ENCODE results near the gene KCNV2.

The KCNV2 gene

GRCh38 chr9:2730971-2731370, 13.7 kb downstream of the KCNV2 start:
- Histone ChIP-seq H3K23ac (ENCODE audit: low read depth, low read length, poor library complexity) (no peak overlapping the region), H3K4me2 (ENCODE audit: insufficient read depth, low read length, poor library complexity, severe bottlenecking) (no peak overlapping the region), H2AK5ac (ENCODE audit: low read depth, low read length) (no peak overlapping the region), H2AFZ (ENCODE audit: low read length) (no peak overlapping the region), H4K8ac (ENCODE audit: low read depth, low read length) (no peak overlapping the region), H2BK5ac (ENCODE audit: low read length) (no peak overlapping the region), H3K9me3 (replicated peaks in 1 of 2; ENCODE audit: control insufficient read depth in 2 of 2, insufficient read depth in 1 of 2, low read depth in 1 of 2, low read length in 2 of 2) (no peaks in the 10 kb centered on the region), H3K36me3 (replicated peaks in 1 of 2; ENCODE audit: control insufficient read depth in 2 of 2, insufficient read depth in 2 of 2, low read length in 2 of 2) (peaks cover 0 to 3% of the 10 kb centered on the region in 2 donors), H3K27ac (replicated peaks; ENCODE audit: low read length) (no peak overlapping the region), H2BK12ac (ENCODE audit: low read length) (no peak overlapping the region), H3K18ac (ENCODE audit: low read length) (no peak overlapping the region), H3K4ac (ENCODE audit: low read length) (no peak overlapping the region), H3K27me3 (ENCODE audit: control insufficient read depth in 3 of 3, insufficient read depth in 3 of 3, low read depth in 1 of 3, low read length in 3 of 3) (no peaks in the 10 kb centered on the region), H3K4me1 (ENCODE audit: control insufficient read depth in 2 of 2, insufficient read depth in 1 of 2, low read depth in 1 of 2, low read length in 2 of 2) (peaks cover 0 to 7% of the 10 kb centered on the region in 2 donors), H3K79me1 (ENCODE audit: low read depth, low read length) (no peaks in the 10 kb centered on the region), H3K4me3 (ENCODE audit: low read length in 2 of 2) (no peak overlapping the region), H2BK15ac (ENCODE audit: low read length) (no peak overlapping the region), H4K91ac (ENCODE audit: low read depth, low read length, poor library complexity) (no peak overlapping the region), H3K14ac (ENCODE audit: low read length) (no peak overlapping the region), H3K9ac (ENCODE audit: low read depth, low read length, poor library complexity) (no peak overlapping the region), H2BK120ac (ENCODE audit: low read depth, low read length) (no peak overlapping the region)
- no peak for DNase-seq (ENCODE audit: low spot score)
- WGBS, 2 donors (ENCODE audit: extremely low coverage in 2 of 2, insufficient read length in 2 of 2, insufficient replicate concordance in 1 of 2): no CpG with 5 or more reads among the region's 1 CpG

- no peak for DNase-seq (ENCODE audit: low spot score)
- no peak overlapping the region for H3K18ac ChIP-seq (ENCODE audit: low read length)
- no peak overlapping the region for H3K14ac ChIP-seq (ENCODE audit: low read length)
- H3K36me3 ChIP-seq (replicated peaks in 1 of 2; ENCODE audit: control insufficient read depth in 2 of 2, insufficient read depth in 2 of 2, low read length in 2 of 2): peaks cover 0 to 3% of the 10 kb centered on the region in 2 donors
- H3K4me3 ChIP-seq (ENCODE audit: low read length in 2 of 2): no peak overlapping the region
- no peaks in the 10 kb centered on the region for H3K79me1 ChIP-seq (ENCODE audit: low read depth, low read length)
- no peak overlapping the region for H2AK5ac ChIP-seq (ENCODE audit: low read depth, low read length)
- H3K27ac ChIP-seq (replicated peaks; ENCODE audit: low read length): no peak overlapping the region
- H4K8ac ChIP-seq (ENCODE audit: low read depth, low read length): no peak overlapping the region
- no peak overlapping the region for H2BK12ac ChIP-seq (ENCODE audit: low read length)
- no peak overlapping the region for H3K4me2 ChIP-seq (ENCODE audit: insufficient read depth, low read length, poor library complexity, severe bottlenecking)
- H2AFZ ChIP-seq (ENCODE audit: low read length): no peak overlapping the region
- peaks cover 0 to 7% of the 10 kb centered on the region in 2 donors for H3K4me1 ChIP-seq (ENCODE audit: control insufficient read depth in 2 of 2, insufficient read depth in 1 of 2, low read depth in 1 of 2, low read length in 2 of 2)
- H2BK120ac ChIP-seq (ENCODE audit: low read depth, low read length): no peak overlapping the region
- no peak overlapping the region for H3K4ac ChIP-seq (ENCODE audit: low read length)
- H3K9me3 ChIP-seq (replicated peaks in 1 of 2; ENCODE audit: control insufficient read depth in 2 of 2, insufficient read depth in 1 of 2, low read depth in 1 of 2, low read length in 2 of 2): no peaks in the 10 kb centered on the region
- no peaks in the 10 kb centered on the region for H3K27me3 ChIP-seq (ENCODE audit: control insufficient read depth in 3 of 3, insufficient read depth in 3 of 3, low read depth in 1 of 3, low read length in 3 of 3)
- no peak overlapping the region for H2BK5ac ChIP-seq (ENCODE audit: low read length)
- no peak overlapping the region for H4K91ac ChIP-seq (ENCODE audit: low read depth, low read length, poor library complexity)
- H3K9ac ChIP-seq (ENCODE audit: low read depth, low read length, poor library complexity): no peak overlapping the region
- WGBS, 2 donors (ENCODE audit: extremely low coverage in 2 of 2, insufficient read length in 2 of 2, insufficient replicate concordance in 1 of 2): no CpG with 5 or more reads among the region's 4 CpGs
- H3K23ac ChIP-seq (ENCODE audit: low read depth, low read length, poor library complexity): no peak overlapping the region
- H2BK15ac ChIP-seq (ENCODE audit: low read length): no peak overlapping the region
Observed at GRCh38 chr9:2732492-2732891, 15.2 kb downstream of the KCNV2 start.

GRCh38 chr9:2740616-2741015, 23.3 kb downstream of the KCNV2 start:
- H2BK15ac ChIP-seq (ENCODE audit: low read length): no peak overlapping the region
- DNase-seq (ENCODE audit: low spot score): no peak
- no peak overlapping the region for H2BK12ac ChIP-seq (ENCODE audit: low read length)

GRCh38 chr9:2741441-2742158, 24.3 kb downstream of the KCNV2 start:
- no peak overlapping the region for H3K4ac ChIP-seq (ENCODE audit: low read length)
- H3K9ac ChIP-seq (ENCODE audit: low read depth, low read length, poor library complexity): no peak overlapping the region
- H3K14ac ChIP-seq (ENCODE audit: low read length): no peak overlapping the region
- no peaks in the 10 kb centered on the region for H3K27me3 ChIP-seq (ENCODE audit: control insufficient read depth in 3 of 3, insufficient read depth in 3 of 3, low read depth in 1 of 3, low read length in 3 of 3)
- DNase-seq (ENCODE audit: low spot score): no peak
- peaks cover 9 to 13% of the 10 kb centered on the region in 2 donors for H3K4me1 ChIP-seq (ENCODE audit: control insufficient read depth in 2 of 2, insufficient read depth in 1 of 2, low read depth in 1 of 2, low read length in 2 of 2)
- no peak overlapping the region for H3K18ac ChIP-seq (ENCODE audit: low read length)
- H3K27ac ChIP-seq (replicated peaks; ENCODE audit: low read length): no peak overlapping the region
- H2BK5ac ChIP-seq (ENCODE audit: low read length): no peak overlapping the region
- H3K36me3 ChIP-seq (replicated peaks in 1 of 2; ENCODE audit: control insufficient read depth in 2 of 2, insufficient read depth in 2 of 2, low read length in 2 of 2): no peaks in the 10 kb centered on the region
- no peaks in the 10 kb centered on the region for H3K9me3 ChIP-seq (replicated peaks in 1 of 2; ENCODE audit: control insufficient read depth in 2 of 2, insufficient read depth in 1 of 2, low read depth in 1 of 2, low read length in 2 of 2)
- no peak overlapping the region for H4K8ac ChIP-seq (ENCODE audit: low read depth, low read length)
- WGBS, 2 donors (ENCODE audit: extremely low coverage in 2 of 2, insufficient read length in 2 of 2, insufficient replicate concordance in 1 of 2): no CpG with 5 or more reads among the region's 6 CpGs
- H2BK15ac ChIP-seq (ENCODE audit: low read length): no peak overlapping the region
- no peak overlapping the region for H3K4me3 ChIP-seq (ENCODE audit: low read length in 2 of 2)
- H3K79me1 ChIP-seq (ENCODE audit: low read depth, low read length): no peaks in the 10 kb centered on the region
- no peak overlapping the region for H2AK5ac ChIP-seq (ENCODE audit: low read depth, low read length)
- H2BK120ac ChIP-seq (ENCODE audit: low read depth, low read length): no peak overlapping the region
- no peak overlapping the region for H2AFZ ChIP-seq (ENCODE audit: low read length)
- H3K23ac ChIP-seq (ENCODE audit: low read depth, low read length, poor library complexity): no peak overlapping the region
- H2BK12ac ChIP-seq (ENCODE audit: low read length): no peak overlapping the region
- H4K91ac ChIP-seq (ENCODE audit: low read depth, low read length, poor library complexity): no peak overlapping the region
- no peak overlapping the region for H3K4me2 ChIP-seq (ENCODE audit: insufficient read depth, low read length, poor library complexity, severe bottlenecking)

More at GRCh38 chr9:2740616-2741015, 23.3 kb downstream of the KCNV2 start:
- Histone ChIP-seq H3K27ac (replicated peaks; ENCODE audit: low read length) (no peak overlapping the region), H3K4ac (ENCODE audit: low read length) (no peak overlapping the region), H2BK5ac (ENCODE audit: low read length) (no peak overlapping the region), H3K9ac (ENCODE audit: low read depth, low read length, poor library complexity) (no peak overlapping the region), H2BK120ac (ENCODE audit: low read depth, low read length) (no peak overlapping the region), H3K23ac (ENCODE audit: low read depth, low read length, poor library complexity) (no peak overlapping the region), H3K4me2 (ENCODE audit: insufficient read depth, low read length, poor library complexity, severe bottlenecking) (no peak overlapping the region), H3K4me3 (ENCODE audit: low read length in 2 of 2) (no peak overlapping the region), H4K91ac (ENCODE audit: low read depth, low read length, poor library complexity) (no peak overlapping the region), H2AK5ac (ENCODE audit: low read depth, low read length) (no peak overlapping the region), H3K4me1 (ENCODE audit: control insufficient read depth in 2 of 2, insufficient read depth in 1 of 2, low read depth in 1 of 2, low read length in 2 of 2) (peaks cover 2 to 5% of the 10 kb centered on the region in 2 donors), H2AFZ (ENCODE audit: low read length) (no peak overlapping the region), H3K14ac (ENCODE audit: low read length) (no peak overlapping the region), H3K27me3 (ENCODE audit: control insufficient read depth in 3 of 3, insufficient read depth in 3 of 3, low read depth in 1 of 3, low read length in 3 of 3) (no peaks in the 10 kb centered on the region), H3K79me1 (ENCODE audit: low read depth, low read length) (no peaks in the 10 kb centered on the region), H4K8ac (ENCODE audit: low read depth, low read length) (no peak overlapping the region), H3K9me3 (replicated peaks in 1 of 2; ENCODE audit: control insufficient read depth in 2 of 2, insufficient read depth in 1 of 2, low read depth in 1 of 2, low read length in 2 of 2) (no peaks in the 10 kb centered on the region), H3K18ac (ENCODE audit: low read length) (no peak overlapping the region), H3K36me3 (replicated peaks in 1 of 2; ENCODE audit: control insufficient read depth in 2 of 2, insufficient read depth in 2 of 2, low read length in 2 of 2) (no peaks in the 10 kb centered on the region)
